ENCODE results near the gene KATNA1.

The KATNA1 gene

GRCh38 chr6:149608381-149608982 is 40.0 kb downstream of the KATNA1 start:
- DNase-seq, result no peak

GRCh38 chr6:149600508-149600907 is 48.0 kb downstream of the KATNA1 start:
- DNase-seq, result no peak

- DNase-seq, result no peak
These were observed 55.1 kb downstream of the KATNA1 start for GRCh38 chr6:149593408-149593807.

GRCh38 chr6:149592983-149593382 is 55.5 kb downstream of the KATNA1 start:
- no peak for DNase-seq

GRCh38 chr6:149586149-149586548 is 62.4 kb downstream of the KATNA1 start:
- DNase-seq, result peak; percentile 22

GRCh38 chr6:149581349-149581748 is 67.2 kb downstream of the KATNA1 start:
- no peak for DNase-seq

GRCh38 chr6:149580880-149581279 is 67.6 kb downstream of the KATNA1 start:
- no peak for DNase-seq

GRCh38 chr6:149567945-149568585 is 80.4 kb downstream of the KATNA1 start:
- DNase-seq, result no peak

GRCh38 chr6:149567194-149567586 is 81.3 kb downstream of the KATNA1 start:
- no peak for DNase-seq

- peak; percentile 24 for DNase-seq
These were observed 81.9 kb downstream of the KATNA1 start for GRCh38 chr6:149566410-149567193.

GRCh38 chr6:149565527-149566409 is 82.7 kb downstream of the KATNA1 start, which contains the start of gene GINM1:
TSS of gene GINM1 (plus strand) at chr6:149566375. CDS start at chr6:149566415, 40 bp downstream.
- peak; percentile 93 for DNase-seq

- DNase-seq, result no peak
These were observed 84.6 kb downstream of the KATNA1 start for GRCh38 chr6:149563928-149564325.

- no peak for DNase-seq
These were observed 85.1 kb downstream of the KATNA1 start for GRCh38 chr6:149563203-149563927.

GRCh38 chr6:149560736-149561135 is 87.8 kb downstream of the KATNA1 start:
- no peak for DNase-seq

- DNase-seq, result no peak
These were observed 89.1 kb downstream of the KATNA1 start for GRCh38 chr6:149559389-149559788.

GRCh38 chr6:149558029-149558428 is 90.5 kb downstream of the KATNA1 start:
- DNase-seq, result no peak

- DNase-seq, result no peak
These were observed 96.6 kb downstream of the KATNA1 start for GRCh38 chr6:149551920-149552319.

GRCh38 chr6:149545754-149546471 is 102.6 kb downstream of the KATNA1 start, which contains the start of gene PPIL4:
TSS of gene PPIL4 (minus strand) at chr6:149546043. CDS start at chr6:149546005, 38 bp downstream.
- peak; percentile 93 for DNase-seq

- DNase-seq, result no peak
These were observed 103.2 kb downstream of the KATNA1 start for GRCh38 chr6:149545258-149545753.
